ENCODE results near the gene ACYP1.

ACYP1 gene

GRCh38 chr14:75096959-75097358 is 33.1 kb upstream of the ACYP1 start:
- WGBS (ENCODE audit: extremely low coverage, insufficient coverage, low lambda C conversion rate): no CpG with 5 or more reads among the region's 6 CpGs
- H3K36me3 ChIP-seq (ENCODE audit: control insufficient read depth, insufficient read depth, low read length): no peaks in the 10 kb centered on the region

GRCh38 chr14:75095690-75096089 is 31.9 kb upstream of the ACYP1 start:
- no peak overlapping the region for H3K4me2 ChIP-seq (ENCODE audit: low read length)
- DNase-seq: no peak
- H2BK120ac ChIP-seq (ENCODE audit: low read depth, low read length): no peak overlapping the region
- H3K4me1 ChIP-seq (ENCODE audit: control insufficient read depth, low read depth, low read length): no peaks in the 10 kb centered on the region
- H3K36me3 ChIP-seq (ENCODE audit: control insufficient read depth, insufficient read depth, low read length): no peaks in the 10 kb centered on the region
- no peak overlapping the region for H3K27ac ChIP-seq (ENCODE audit: low read depth, low read length)
- H4K8ac ChIP-seq (ENCODE audit: low read depth, low read length): no peak overlapping the region
- WGBS (ENCODE audit: extremely low coverage, insufficient coverage, low lambda C conversion rate): no CpG with 5 or more reads among the region's 4 CpGs
- H3K4ac ChIP-seq (ENCODE audit: low read depth, low read length): no peak overlapping the region
- H2AK5ac ChIP-seq (ENCODE audit: low read length): no peak overlapping the region
- H3K23ac ChIP-seq (ENCODE audit: low read length): no peak overlapping the region
- H3K56ac ChIP-seq (ENCODE audit: low read length): no peak overlapping the region
- no peak overlapping the region for H3K4me3 ChIP-seq (ENCODE audit: low read length)
- H3K27me3 ChIP-seq (ENCODE audit: insufficient read depth, low read length, poor library complexity): no peaks in the 10 kb centered on the region
- no peak overlapping the region for H2BK5ac ChIP-seq (ENCODE audit: low read length)
- H3K9ac ChIP-seq (ENCODE audit: low read length): no peak overlapping the region
- no peak overlapping the region for H2BK15ac ChIP-seq (replicated peaks; ENCODE audit: low read depth)
- no peak overlapping the region for H3K18ac ChIP-seq (ENCODE audit: low read length)
- H3K79me2 ChIP-seq (ENCODE audit: control insufficient read depth, insufficient read depth, low read length): no peaks in the 10 kb centered on the region
- no peak overlapping the region for H4K5ac ChIP-seq (ENCODE audit: low read length)
- no peaks in the 10 kb centered on the region for H3K79me1 ChIP-seq (ENCODE audit: low read length)

More at GRCh38 chr14:75096959-75097358, 33.1 kb upstream of the ACYP1 start:
- Histone ChIP-seq H4K8ac (ENCODE audit: low read depth, low read length) (no peak overlapping the region), H3K23ac (ENCODE audit: low read length) (no peak overlapping the region), H3K27me3 (ENCODE audit: insufficient read depth, low read length, poor library complexity) (no peaks in the 10 kb centered on the region), H4K5ac (ENCODE audit: low read length) (no peak overlapping the region), H3K18ac (ENCODE audit: low read length) (no peak overlapping the region), H3K4ac (ENCODE audit: low read depth, low read length) (no peak overlapping the region), H3K79me2 (ENCODE audit: control insufficient read depth, insufficient read depth, low read length) (no peaks in the 10 kb centered on the region), H3K79me1 (ENCODE audit: low read length) (no peaks in the 10 kb centered on the region), H2BK5ac (ENCODE audit: low read length) (no peak overlapping the region), H2BK15ac (replicated peaks; ENCODE audit: low read depth) (no peak overlapping the region), H2BK120ac (ENCODE audit: low read depth, low read length) (no peak overlapping the region), H3K27ac (ENCODE audit: low read depth, low read length) (no peak overlapping the region), H3K56ac (ENCODE audit: low read length) (no peak overlapping the region), H2AK5ac (ENCODE audit: low read length) (no peak overlapping the region), H3K4me2 (ENCODE audit: low read length) (no peak overlapping the region), H3K9ac (ENCODE audit: low read length) (no peak overlapping the region), H3K4me1 (ENCODE audit: control insufficient read depth, low read depth, low read length) (no peaks in the 10 kb centered on the region), H3K4me3 (ENCODE audit: low read length) (no peak overlapping the region)
- no peak for DNase-seq

- Histone ChIP-seq H4K8ac (ENCODE audit: low read depth, low read length) (no peak overlapping the region), H3K36me3 (ENCODE audit: control insufficient read depth, insufficient read depth, low read length) (no peaks in the 10 kb centered on the region), H3K56ac (ENCODE audit: low read length) (no peak overlapping the region), H3K27ac (ENCODE audit: low read depth, low read length) (no peak overlapping the region), H3K79me2 (ENCODE audit: control insufficient read depth, insufficient read depth, low read length) (no peaks in the 10 kb centered on the region), H3K4me1 (ENCODE audit: control insufficient read depth, low read depth, low read length) (no peaks in the 10 kb centered on the region), H3K4me3 (ENCODE audit: low read length) (no peak overlapping the region), H4K5ac (ENCODE audit: low read length) (no peak overlapping the region), H3K23ac (ENCODE audit: low read length) (no peak overlapping the region), H3K79me1 (ENCODE audit: low read length) (no peaks in the 10 kb centered on the region), H2BK15ac (replicated peaks; ENCODE audit: low read depth) (no peak overlapping the region), H3K4me2 (ENCODE audit: low read length) (no peak overlapping the region), H3K27me3 (ENCODE audit: insufficient read depth, low read length, poor library complexity) (no peaks in the 10 kb centered on the region), H3K18ac (ENCODE audit: low read length) (no peak overlapping the region), H2BK120ac (ENCODE audit: low read depth, low read length) (no peak overlapping the region), H2AK5ac (ENCODE audit: low read length) (no peak overlapping the region), H3K4ac (ENCODE audit: low read depth, low read length) (no peak overlapping the region), H2BK5ac (ENCODE audit: low read length) (no peak overlapping the region), H3K9ac (ENCODE audit: low read length) (no peak overlapping the region)
- DNase-seq: no peak
- WGBS (ENCODE audit: extremely low coverage, insufficient coverage, low lambda C conversion rate): no CpG with 5 or more reads among the region's 3 CpGs
These were observed 31.1 kb upstream of the ACYP1 start for GRCh38 chr14:75094896-75095295.

GRCh38 chr14:75092698-75093097 is 28.9 kb upstream of the ACYP1 start:
- Histone ChIP-seq H4K8ac (ENCODE audit: low read depth, low read length) (no peak overlapping the region), H3K27ac (ENCODE audit: low read depth, low read length) (no peak overlapping the region), H3K4ac (ENCODE audit: low read depth, low read length) (no peak overlapping the region), H3K18ac (ENCODE audit: low read length) (no peak overlapping the region), H3K23ac (ENCODE audit: low read length) (no peak overlapping the region), H3K27me3 (ENCODE audit: insufficient read depth, low read length, poor library complexity) (no peaks in the 10 kb centered on the region), H3K36me3 (ENCODE audit: control insufficient read depth, insufficient read depth, low read length) (no peaks in the 10 kb centered on the region), H3K9ac (ENCODE audit: low read length) (no peak overlapping the region), H2AK5ac (ENCODE audit: low read length) (no peak overlapping the region), H3K79me1 (ENCODE audit: low read length) (no peaks in the 10 kb centered on the region), H3K4me1 (ENCODE audit: control insufficient read depth, low read depth, low read length) (no peaks in the 10 kb centered on the region), H2BK120ac (ENCODE audit: low read depth, low read length) (no peak overlapping the region), H3K79me2 (ENCODE audit: control insufficient read depth, insufficient read depth, low read length) (no peaks in the 10 kb centered on the region), H4K5ac (ENCODE audit: low read length) (no peak overlapping the region), H2BK15ac (replicated peaks; ENCODE audit: low read depth) (no peak overlapping the region), H2BK5ac (ENCODE audit: low read length) (no peak overlapping the region), H3K4me2 (ENCODE audit: low read length) (no peak overlapping the region), H3K4me3 (ENCODE audit: low read length) (no peak overlapping the region), H3K56ac (ENCODE audit: low read length) (no peak overlapping the region)
- peak; percentile 37 for DNase-seq
- WGBS (ENCODE audit: extremely low coverage, insufficient coverage, low lambda C conversion rate): no CpG with 5 or more reads among the region's 2 CpGs

GRCh38 chr14:75091251-75091650 is 27.4 kb upstream of the ACYP1 start:
- H3K79me1 ChIP-seq (ENCODE audit: low read length): no peaks in the 10 kb centered on the region
- H4K8ac ChIP-seq (ENCODE audit: low read depth, low read length): no peak overlapping the region
- no peak overlapping the region for H2BK15ac ChIP-seq (replicated peaks; ENCODE audit: low read depth)
- DNase-seq: no peak
- no peak overlapping the region for H3K23ac ChIP-seq (ENCODE audit: low read length)
- no CpG with 5 or more reads among the region's 8 CpGs for WGBS (ENCODE audit: extremely low coverage, insufficient coverage, low lambda C conversion rate)
- no peaks in the 10 kb centered on the region for H3K4me1 ChIP-seq (ENCODE audit: control insufficient read depth, low read depth, low read length)
- no peaks in the 10 kb centered on the region for H3K36me3 ChIP-seq (ENCODE audit: control insufficient read depth, insufficient read depth, low read length)
- H3K9ac ChIP-seq (ENCODE audit: low read length): no peak overlapping the region
- H2AK5ac ChIP-seq (ENCODE audit: low read length): no peak overlapping the region
- no peak overlapping the region for H3K56ac ChIP-seq (ENCODE audit: low read length)
- H4K5ac ChIP-seq (ENCODE audit: low read length): no peak overlapping the region
- H3K18ac ChIP-seq (ENCODE audit: low read length): no peak overlapping the region
- no peaks in the 10 kb centered on the region for H3K79me2 ChIP-seq (ENCODE audit: control insufficient read depth, insufficient read depth, low read length)
- no peak overlapping the region for H2BK120ac ChIP-seq (ENCODE audit: low read depth, low read length)
- H2BK5ac ChIP-seq (ENCODE audit: low read length): no peak overlapping the region
- H3K4ac ChIP-seq (ENCODE audit: low read depth, low read length): no peak overlapping the region
- no peak overlapping the region for H3K27ac ChIP-seq (ENCODE audit: low read depth, low read length)
- H3K27me3 ChIP-seq (ENCODE audit: insufficient read depth, low read length, poor library complexity): no peaks in the 10 kb centered on the region
- no peak overlapping the region for H3K4me2 ChIP-seq (ENCODE audit: low read length)
- H3K4me3 ChIP-seq (ENCODE audit: low read length): no peak overlapping the region

- Histone ChIP-seq H3K79me1 (ENCODE audit: low read length) (no peaks in the 10 kb centered on the region), H3K27me3 (ENCODE audit: insufficient read depth, low read length, poor library complexity) (no peaks in the 10 kb centered on the region), H3K79me2 (ENCODE audit: control insufficient read depth, insufficient read depth, low read length) (no peaks in the 10 kb centered on the region), H2BK15ac (replicated peaks; ENCODE audit: low read depth) (no peak overlapping the region), H3K27ac (ENCODE audit: low read depth, low read length) (no peak overlapping the region), H4K8ac (ENCODE audit: low read depth, low read length) (no peak overlapping the region), H3K18ac (ENCODE audit: low read length) (no peak overlapping the region), H2AK5ac (ENCODE audit: low read length) (no peak overlapping the region), H2BK120ac (ENCODE audit: low read depth, low read length) (no peak overlapping the region), H3K4me3 (ENCODE audit: low read length) (no peak overlapping the region), H3K4me1 (ENCODE audit: control insufficient read depth, low read depth, low read length) (no peaks in the 10 kb centered on the region), H3K56ac (ENCODE audit: low read length) (no peak overlapping the region), H3K4me2 (ENCODE audit: low read length) (no peak overlapping the region), H2BK5ac (ENCODE audit: low read length) (no peak overlapping the region), H3K23ac (ENCODE audit: low read length) (no peak overlapping the region), H3K4ac (ENCODE audit: low read depth, low read length) (no peak overlapping the region), H3K9ac (ENCODE audit: low read length) (no peak overlapping the region), H4K5ac (ENCODE audit: low read length) (no peak overlapping the region), H3K36me3 (ENCODE audit: control insufficient read depth, insufficient read depth, low read length) (no peaks in the 10 kb centered on the region)
- WGBS (ENCODE audit: extremely low coverage, insufficient coverage, low lambda C conversion rate): no CpG with 5 or more reads among the region's 3 CpGs
- DNase-seq: no peak
These were observed 26.5 kb upstream of the ACYP1 start for GRCh38 chr14:75090353-75090752.
